NCI-H2196 (cell line): ENCODE measurements around the gene ARHGAP6.
A peak's percentile ranks its signal among the peaks of the same experiment; 100 is the strongest.
"Not testable (repeated sequence)": the region's sequence is repeated elsewhere in the genome, so short reads cannot be mapped to it uniquely, and the experiment has no call there.

Experiments
- DNase-seq: peaks from one replicate; lab custom pipeline; 2025; ENCODE audit not compliant: unreplicated experiment; lab: John Stamatoyannopoulos, UW

The ARHGAP6 gene

GRCh38 chrX:11257711-11258110 is 408.0 kb downstream of the ARHGAP6 start:
- no peak for DNase-seq

GRCh38 chrX:11257290-11257689 is 408.4 kb downstream of the ARHGAP6 start:
- no peak for DNase-seq

GRCh38 chrX:11254417-11255109 is 411.2 kb downstream of the ARHGAP6 start:
- no peak for DNase-seq

GRCh38 chrX:11244636-11245035 is 421.1 kb downstream of the ARHGAP6 start:
- DNase-seq, result no peak

- DNase-seq, result no peak
Measured at GRCh38 chrX:11242704-11243103, 423.0 kb downstream of the ARHGAP6 start.

GRCh38 chrX:11241720-11242119 is 424.0 kb downstream of the ARHGAP6 start:
- no peak for DNase-seq

- DNase-seq, result no peak
Measured at GRCh38 chrX:11239230-11239629, 426.5 kb downstream of the ARHGAP6 start.

GRCh38 chrX:11235377-11235776 is 430.3 kb downstream of the ARHGAP6 start:
- not testable (repeated sequence) for DNase-seq

- DNase-seq, result no peak
Measured at GRCh38 chrX:11215191-11215921, 450.4 kb downstream of the ARHGAP6 start.

GRCh38 chrX:11214346-11215190 is 451.2 kb downstream of the ARHGAP6 start:
- DNase-seq, result no peak

GRCh38 chrX:11212741-11213140 is 453.0 kb downstream of the ARHGAP6 start:
- no peak for DNase-seq

GRCh38 chrX:11210415-11210801 is 455.3 kb downstream of the ARHGAP6 start:
- DNase-seq, result no peak

- no peak for DNase-seq
Measured at GRCh38 chrX:11209798-11210414, 455.8 kb downstream of the ARHGAP6 start.

- DNase-seq, result no peak
Measured at GRCh38 chrX:11206716-11207115, 459.0 kb downstream of the ARHGAP6 start.

- no peak for DNase-seq
Measured at GRCh38 chrX:11205796-11206195, 459.9 kb downstream of the ARHGAP6 start.

- DNase-seq, result no peak
Measured at GRCh38 chrX:11197671-11198070, 468.0 kb downstream of the ARHGAP6 start.

GRCh38 chrX:11196476-11196875 is 469.2 kb downstream of the ARHGAP6 start:
- no peak for DNase-seq

GRCh38 chrX:11193035-11193469 is 472.7 kb downstream of the ARHGAP6 start:
- peak; percentile 2 for DNase-seq

GRCh38 chrX:11190745-11191510 is 474.8 kb downstream of the ARHGAP6 start:
- peak; percentile 65 for DNase-seq

GRCh38 chrX:11189097-11189496 is 476.6 kb downstream of the ARHGAP6 start:
- DNase-seq, result no peak
